Keratinocyte (primary cell): ENCODE data around the gene GTF3A. TPM values are rescaled to one million over a fixed set of nuclear protein-coding genes. Genes with fewer than 3 reads are reported as not detected.

Experiments used
- DNase-seq: peaks from one replicate; pipeline ENCODE4 v3.0.0-alpha.2; 2011; ENCODE audit warnings: low read depth, missing footprints, low spot score
- FAIRE-seq: peaks from 2 replicates; lab custom pipeline; 2011; peaks lifted over from hg19 to GRCh38; lab: Jason Lieb, UNC
- H2AFZ ChIP-seq: 2 replicates; pipeline ENCODE4 v1.6.0; 2012; ENCODE audit warnings: low read length, control low read depth, inconsistent platforms; ENCODE audit not compliant: control insufficient read depth
- H3K27ac ChIP-seq: 2 replicates; pipeline ENCODE4 v1.5.1; 2011; ENCODE audit warnings: low read length; ENCODE audit not compliant: control insufficient read depth, insufficient read depth
- H3K27me3 ChIP-seq: 3 replicates; pipeline ENCODE4 v1.6.0; 2011; ENCODE audit warnings: low read length; ENCODE audit not compliant: control insufficient read depth, insufficient read depth; ENCODE audit errors: extremely low read depth
- H3K36me3 ChIP-seq, 2 experiments: 2 replicates in 1 of 2; 3 replicates in 1 of 2; pipeline ENCODE4 v1.5.1; 2011; ENCODE audit warnings: low read length in 2 of 2, mild to moderate bottlenecking in 1 of 2; ENCODE audit not compliant: control insufficient read depth in 2 of 2, insufficient read depth in 2 of 2; ENCODE audit errors: extremely low read depth in 1 of 2
- H3K4me1 ChIP-seq: 3 replicates; pipeline ENCODE4 v1.5.1; 2011; ENCODE audit warnings: low read length; ENCODE audit not compliant: control insufficient read depth, insufficient read depth; ENCODE audit errors: extremely low read depth
- H3K4me2 ChIP-seq: 3 replicates; pipeline ENCODE4 v1.6.0; 2011; ENCODE audit warnings: low read depth, low read length; ENCODE audit not compliant: control insufficient read depth, insufficient read depth; ENCODE audit errors: extremely low read depth
- H3K4me3 ChIP-seq, 3 experiments: fragments of 200-600 bp in 1 of 3; sonication (generic) in 1 of 3; 2 replicates in 2 of 3; 3 replicates in 1 of 3; pipeline ENCODE4 v1.5.1; 2011 to 2016; ENCODE audit warnings: low read length in 3 of 3, mild to moderate bottlenecking in 3 of 3, control low read depth in 2 of 3, inconsistent platforms in 1 of 3, low read depth in 1 of 3, mixed read lengths in 1 of 3, mixed run types in 1 of 3, moderate library complexity in 1 of 3; ENCODE audit not compliant: control insufficient read depth in 2 of 3, insufficient read depth in 2 of 3; ENCODE audit errors: extremely low read depth in 1 of 3
- H3K79me2 ChIP-seq: 2 replicates; pipeline ENCODE4 v1.6.0; 2012; ENCODE audit warnings: low read length; ENCODE audit not compliant: control insufficient read depth, insufficient read depth
- H3K9ac ChIP-seq: 3 replicates; pipeline ENCODE4 v1.6.0; 2011; ENCODE audit warnings: low read length; ENCODE audit not compliant: control insufficient read depth, insufficient read depth; ENCODE audit errors: extremely low read depth
- H3K9me1 ChIP-seq: 3 replicates; pipeline ENCODE4 v1.6.0; 2011; ENCODE audit warnings: low read length; ENCODE audit not compliant: control insufficient read depth, insufficient read depth; ENCODE audit errors: extremely low read depth
- H3K9me3 ChIP-seq: 2 replicates; pipeline ENCODE4 v1.5.1; 2012; ENCODE audit warnings: low read depth, low read length; ENCODE audit not compliant: control insufficient read depth
- H4K20me1 ChIP-seq: 3 replicates; pipeline ENCODE4 v1.6.0; 2011; ENCODE audit warnings: low read length; ENCODE audit not compliant: control insufficient read depth, insufficient read depth; ENCODE audit errors: extremely low read depth
- CTCF ChIP-seq, 3 experiments: IDR thresholded peaks in 1 of 3; conservative IDR thresholded peaks in 1 of 3; optimal IDR thresholded peaks in 1 of 3; 2 replicates in 2 of 3; 3 replicates in 1 of 3; pipeline versions ENCODE3 to v1.5.1; 2011; ENCODE audit warnings: low read length in 3 of 3, mild to moderate bottlenecking in 3 of 3, moderate library complexity in 2 of 3, control low read depth in 1 of 3, inconsistent platforms in 1 of 3; ENCODE audit not compliant: insufficient read depth in 2 of 3; ENCODE audit errors: extremely low read depth in 1 of 3
- EZH2 ChIP-seq: IDR thresholded peaks from one replicate; pipeline ENCODE4 v1.6.1; 2012; ENCODE audit warnings: inconsistent platforms, mild to moderate bottlenecking, low read length, moderate library complexity
- dilution Hi-C: fragments of 300-500 bp; cut with MboI; formaldehyde crosslinking; loops from one replicate; pipeline ENCODE4 v1.7.0; 2020; ENCODE audit warnings: low sequenced_read_pairs; ENCODE audit not compliant: extremely low pct_ligation_motif_present
- polyA plus RNA-seq, 5 experiments: library from polyadenylated mRNA; depleted of rRNA in 3 of 5; stranded (reverse) in 3 of 5; stranded (forward) in 1 of 5; unstranded in 1 of 5; fragments of >200 nt; gene quantifications; 1 replicate in 1 of 5; 2 replicates in 3 of 5; 3 replicates in 1 of 5; pipeline versions ENCODE4 v1.2.1 to v1.2.3, GENCODE V29; 2011 to 2012; ENCODE audit warnings: missing spikeins in 2 of 5, low read depth in 1 of 5, low replicate concordance in 1 of 5

Gene GTF3A
- polyA plus RNA-seq, 1 donor (not counting 4 experiments of a cell fraction or from before 2014, with no cell fraction given) = 97.8 TPM

GRCh38 chr13:27474751-27475268 is 50.4 kb downstream of the GTF3A start:
- TF ChIP-seq EZH2 (no peak), CTCF (optimal IDR thresholded peaks at IDR 0.05 in 1 of 3, IDR thresholded peaks at IDR 0.05 in 1 of 3, conservative IDR thresholded peaks at IDR 0.05 in 1 of 3; ENCODE audit: extremely low read depth in 1 of 3, insufficient read depth in 2 of 3, low read length in 3 of 3) (no peak)
- DNase-seq = no peak
- Histone ChIP-seq H2AFZ (no peak overlapping the region), H3K4me1 (no peaks in the 10 kb centered on the region), H3K4me3 (no peak overlapping the region), H3K9me1 (no peaks in the 10 kb centered on the region), H3K79me2 (no peaks in the 10 kb centered on the region), H3K9me3 (no peaks in the 10 kb centered on the region), H4K20me1 (no peaks in the 10 kb centered on the region), H3K9ac (no peak overlapping the region), H3K27ac (no peak overlapping the region), H3K4me2 (no peak overlapping the region), H3K36me3 (no peaks in the 10 kb centered on the region), H3K27me3 (peaks cover 4% of the 10 kb centered on the region)
- dilution Hi-C loops = no loop called here
- no peak for FAIRE-seq

DNA sequence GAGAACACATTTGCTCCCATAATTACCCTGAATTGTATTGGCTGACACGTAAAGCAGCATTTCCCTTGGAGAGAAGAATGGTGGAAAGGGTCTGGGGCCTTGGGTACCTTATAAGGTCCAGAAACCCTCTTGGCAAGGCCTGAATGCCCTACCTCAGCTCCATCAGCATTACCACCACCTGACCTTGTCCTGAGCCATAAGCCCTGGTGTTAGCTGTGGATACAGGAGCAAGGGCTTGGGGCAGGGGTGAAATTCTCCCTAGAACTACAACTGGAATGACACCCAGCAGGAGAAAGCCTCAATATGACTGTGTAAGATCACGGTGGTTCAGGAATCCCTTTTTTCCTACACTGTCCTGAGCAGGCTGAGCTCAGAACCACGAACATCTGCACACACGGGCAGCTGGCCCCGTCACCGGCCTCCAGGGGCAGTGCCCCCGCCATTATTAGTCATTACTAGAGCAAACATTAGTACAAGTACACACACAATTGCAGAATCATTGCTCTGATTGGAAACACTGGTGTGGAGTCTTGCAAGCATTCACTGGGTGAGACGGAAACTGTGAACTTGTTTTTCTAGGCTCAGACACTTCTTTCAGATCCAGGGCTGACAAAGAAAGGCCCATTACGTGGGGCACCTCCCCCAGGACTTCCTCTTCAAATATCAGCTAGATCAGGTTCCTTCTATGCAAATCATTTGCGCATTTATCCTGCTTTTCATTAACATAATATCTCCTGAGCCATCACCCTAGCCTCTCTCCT is 52.7 kb downstream of the GTF3A start:
- no peak for FAIRE-seq
- no peak overlapping the region for H3K27ac ChIP-seq
- no peaks in the 10 kb centered on the region for H3K79me2 ChIP-seq
- no peak overlapping the region for H3K4me2 ChIP-seq
- H3K27me3 ChIP-seq = peaks cover 4% of the 10 kb centered on the region
- H3K9ac ChIP-seq = no peak overlapping the region
- H3K36me3 ChIP-seq = no peaks in the 10 kb centered on the region
- no peak overlapping the region for H3K4me3 ChIP-seq
- no peaks in the 10 kb centered on the region for H3K4me1 ChIP-seq
- no peak for DNase-seq
- dilution Hi-C loops = no loop called here
- TF ChIP-seq CTCF (optimal IDR thresholded peaks at IDR 0.05 in 1 of 3, IDR thresholded peaks at IDR 0.05 in 1 of 3, conservative IDR thresholded peaks at IDR 0.05 in 1 of 3; ENCODE audit: extremely low read depth in 1 of 3, insufficient read depth in 2 of 3, low read length in 3 of 3) (no peak), EZH2 (no peak)
- H2AFZ ChIP-seq = no peak overlapping the region
- H3K9me3 ChIP-seq = peaks cover 3% of the 10 kb centered on the region
- H4K20me1 ChIP-seq = no peaks in the 10 kb centered on the region
- no peaks in the 10 kb centered on the region for H3K9me1 ChIP-seq
